Breast epithelium (tissue), 3 donors: Measurements from ENCODE around the gene BSND.

Experiments used
- POLR2A ChIP-seq: fragments of 450-650 bp; IDR thresholded peaks from one replicate; pipeline ENCODE4 v1.6.1; 2016; ENCODE audit warnings: antibody characterized with exemption, mild to moderate bottlenecking, moderate library complexity
- POLR2AphosphoS5 ChIP-seq, 3 donors: sonication (generic); formaldehyde crosslinking; IDR thresholded peaks; one replicate each; pipeline ENCODE4 v1.6.1; 2017; ENCODE audit warnings: antibody characterized with exemption in 3 of 3
- TF ChIP-seq, protein P1 (sequence below), 3 donors: fragments of 450-650 bp; IDR thresholded peaks; one replicate each; pipeline ENCODE4 v1.5.1; 2016 to 2017; ENCODE audit warnings: antibody characterized with exemption in 3 of 3, mild to moderate bottlenecking in 3 of 3, moderate library complexity in 3 of 3

DNA sequence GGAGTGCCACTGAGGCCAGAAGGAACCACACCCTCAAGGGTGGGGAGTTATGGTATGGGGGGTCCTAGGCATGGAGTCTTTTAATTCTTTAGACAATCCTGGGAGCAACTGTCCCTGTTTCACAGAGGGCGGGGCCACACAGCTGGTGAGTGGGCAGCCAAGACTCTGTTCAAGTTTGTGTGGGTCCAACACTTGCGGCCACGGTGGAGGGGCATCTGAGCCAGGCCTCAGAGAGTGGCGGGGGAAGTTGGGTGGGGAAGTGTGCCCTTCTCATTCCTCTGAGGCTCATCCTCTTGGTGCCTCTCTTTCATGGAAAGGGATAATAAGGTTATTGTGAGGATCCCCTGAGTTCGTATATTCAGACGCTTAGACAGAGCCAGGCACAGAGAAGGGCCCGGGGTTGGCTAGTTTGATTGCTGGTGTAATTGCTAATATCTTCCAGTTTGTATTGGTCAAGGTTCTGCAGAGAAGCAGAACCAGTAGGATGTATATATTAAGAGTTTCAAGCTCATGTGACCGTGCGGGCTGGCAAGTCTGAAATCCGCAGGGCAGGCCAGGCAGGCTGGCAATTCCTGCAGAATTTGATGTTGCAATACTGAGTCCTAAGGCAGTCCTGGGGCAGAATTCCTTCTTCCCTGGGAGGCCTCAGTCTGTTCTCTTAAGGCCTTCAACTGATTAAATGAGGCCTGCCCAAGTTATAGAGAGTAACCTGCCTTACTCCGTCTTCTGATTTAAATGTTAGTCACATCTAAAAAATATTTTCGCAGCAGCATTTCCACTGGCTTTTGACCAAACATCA is 56.5 kb downstream of the BSND start:
- TF ChIP-seq POLR2AphosphoS5 (IDR thresholded peaks at IDR 0.05) (no peak), POLR2A (no peak)
- TF ChIP-seq, protein P1, sequence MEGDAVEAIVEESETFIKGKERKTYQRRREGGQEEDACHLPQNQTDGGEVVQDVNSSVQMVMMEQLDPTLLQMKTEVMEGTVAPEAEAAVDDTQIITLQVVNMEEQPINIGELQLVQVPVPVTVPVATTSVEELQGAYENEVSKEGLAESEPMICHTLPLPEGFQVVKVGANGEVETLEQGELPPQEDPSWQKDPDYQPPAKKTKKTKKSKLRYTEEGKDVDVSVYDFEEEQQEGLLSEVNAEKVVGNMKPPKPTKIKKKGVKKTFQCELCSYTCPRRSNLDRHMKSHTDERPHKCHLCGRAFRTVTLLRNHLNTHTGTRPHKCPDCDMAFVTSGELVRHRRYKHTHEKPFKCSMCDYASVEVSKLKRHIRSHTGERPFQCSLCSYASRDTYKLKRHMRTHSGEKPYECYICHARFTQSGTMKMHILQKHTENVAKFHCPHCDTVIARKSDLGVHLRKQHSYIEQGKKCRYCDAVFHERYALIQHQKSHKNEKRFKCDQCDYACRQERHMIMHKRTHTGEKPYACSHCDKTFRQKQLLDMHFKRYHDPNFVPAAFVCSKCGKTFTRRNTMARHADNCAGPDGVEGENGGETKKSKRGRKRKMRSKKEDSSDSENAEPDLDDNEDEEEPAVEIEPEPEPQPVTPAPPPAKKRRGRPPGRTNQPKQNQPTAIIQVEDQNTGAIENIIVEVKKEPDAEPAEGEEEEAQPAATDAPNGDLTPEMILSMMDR (IDR thresholded peaks at IDR 0.05) = no peak
